ENCODE results near the gene LRRC8E.

DNA sequence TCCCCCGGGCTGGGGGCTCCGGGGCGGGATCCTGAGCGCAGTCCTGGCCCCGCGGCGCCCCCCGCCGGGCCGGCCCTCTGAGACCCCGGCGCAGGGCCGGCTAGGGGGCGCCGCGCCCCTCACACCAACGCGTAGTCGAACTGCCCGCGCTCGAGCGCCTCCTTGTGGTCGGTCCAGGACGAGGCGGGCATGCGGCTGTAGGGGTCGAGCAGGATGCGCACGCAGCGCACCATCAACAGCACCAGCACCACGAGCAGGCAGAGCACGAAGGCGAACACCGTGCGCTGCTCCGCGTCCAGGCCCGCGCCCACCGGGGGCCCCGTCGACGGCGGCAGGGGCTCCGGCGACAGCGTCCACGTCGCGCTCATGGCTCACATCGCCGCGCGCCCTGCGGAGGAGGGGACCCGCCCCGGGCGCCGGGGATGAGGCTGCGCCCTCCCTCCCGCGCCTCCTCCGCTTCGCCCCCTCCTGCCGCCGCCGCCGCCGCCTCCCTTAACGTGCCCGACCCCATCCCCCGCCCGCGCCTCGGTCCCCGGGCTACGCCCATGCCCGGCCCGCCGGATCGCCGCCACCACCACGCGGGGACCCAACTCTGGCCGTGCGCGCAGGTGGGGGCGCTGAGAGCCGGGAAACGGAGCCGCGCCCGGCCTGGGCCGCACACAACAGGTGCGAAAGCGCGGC, 37.0 kb downstream of the LRRC8E start:
- TF ChIP-seq POLR2A (IDR thresholded peaks at IDR 0.05; ENCODE audit: low read length): no peak
- no peak for TF ChIP-seq GATA1 (IDR thresholded peaks at IDR 0.05; ENCODE audit: low read depth, low read length)

Measured in erythroblast (primary cell).